Stimulated activated CD8-positive, alpha-beta memory T cell treated with anti-CD3 and anti-CD28 coated beads, Interleukin-7, amount 100 ng/mL, for 24 hours (primary cell): ENCODE data around the gene PNMT.
"Not testable (repeated sequence)": the region's sequence is repeated elsewhere in the genome, so short reads cannot be mapped to it uniquely, and the experiment has no call there.

Experiments used
- DNase-seq: peaks from one replicate; pipeline ENCODE4 v3.0.0-alpha.2; 2020; ENCODE audit warnings: low read depth

PNMT gene

DNA sequence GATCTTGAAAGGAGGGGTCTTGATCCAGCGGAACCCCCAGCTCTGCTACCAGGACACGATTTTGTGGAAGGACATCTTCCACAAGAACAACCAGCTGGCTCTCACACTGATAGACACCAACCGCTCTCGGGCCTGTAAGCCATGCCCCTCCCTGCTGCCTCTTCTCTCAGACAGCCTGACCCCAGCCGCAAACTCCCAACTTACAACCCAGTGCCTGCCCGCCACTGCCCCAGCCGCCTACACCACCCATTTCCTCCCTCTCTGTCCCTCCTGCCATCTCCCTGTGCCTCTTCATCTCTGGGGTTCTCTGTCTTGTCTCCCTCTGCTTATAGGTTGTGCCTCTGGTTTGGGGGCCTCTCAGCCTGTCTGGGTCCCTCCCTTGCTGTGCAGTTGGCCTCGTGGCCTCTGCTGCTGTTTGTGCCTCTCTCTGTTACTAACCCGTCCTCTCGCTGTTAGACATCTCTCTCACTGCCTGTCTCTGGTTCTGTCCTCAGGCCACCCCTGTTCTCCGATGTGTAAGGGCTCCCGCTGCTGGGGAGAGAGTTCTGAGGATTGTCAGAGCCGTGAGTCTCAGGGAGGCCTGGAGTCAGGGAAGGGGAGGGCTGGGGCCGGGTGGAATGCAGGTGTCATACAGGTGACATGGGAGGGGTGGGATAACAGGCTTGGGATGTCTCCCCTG is 41.2 kb downstream of the PNMT start:
- DNase-seq: no peak

GRCh38 chr17:39709998-39710964 is 42.0 kb downstream of the PNMT start:
- no peak for DNase-seq

GRCh38 chr17:39711071-39711470 is 42.8 kb downstream of the PNMT start:
- not testable (repeated sequence) for DNase-seq

DNA sequence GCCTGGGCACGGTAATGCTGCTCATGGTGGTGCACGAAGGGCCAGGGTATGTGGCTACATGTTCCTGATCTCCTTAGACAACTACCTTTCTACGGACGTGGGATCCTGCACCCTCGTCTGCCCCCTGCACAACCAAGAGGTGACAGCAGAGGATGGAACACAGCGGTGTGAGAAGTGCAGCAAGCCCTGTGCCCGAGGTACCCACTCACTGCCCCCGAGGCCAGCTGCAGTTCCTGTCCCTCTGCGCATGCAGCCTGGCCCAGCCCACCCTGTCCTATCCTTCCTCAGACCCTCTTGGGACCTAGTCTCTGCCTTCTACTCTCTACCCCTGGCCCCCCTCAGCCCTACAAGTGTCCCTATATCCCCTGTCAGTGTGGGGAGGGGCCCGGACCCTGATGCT is 43.6 kb downstream of the PNMT start:
- DNase-seq: no peak

- no peak for DNase-seq
These were observed 46.0 kb downstream of the PNMT start for GRCh38 chr17:39714234-39714633.

- no peak for DNase-seq
These were observed 47.3 kb downstream of the PNMT start for GRCh38 chr17:39715375-39716072.

DNA sequence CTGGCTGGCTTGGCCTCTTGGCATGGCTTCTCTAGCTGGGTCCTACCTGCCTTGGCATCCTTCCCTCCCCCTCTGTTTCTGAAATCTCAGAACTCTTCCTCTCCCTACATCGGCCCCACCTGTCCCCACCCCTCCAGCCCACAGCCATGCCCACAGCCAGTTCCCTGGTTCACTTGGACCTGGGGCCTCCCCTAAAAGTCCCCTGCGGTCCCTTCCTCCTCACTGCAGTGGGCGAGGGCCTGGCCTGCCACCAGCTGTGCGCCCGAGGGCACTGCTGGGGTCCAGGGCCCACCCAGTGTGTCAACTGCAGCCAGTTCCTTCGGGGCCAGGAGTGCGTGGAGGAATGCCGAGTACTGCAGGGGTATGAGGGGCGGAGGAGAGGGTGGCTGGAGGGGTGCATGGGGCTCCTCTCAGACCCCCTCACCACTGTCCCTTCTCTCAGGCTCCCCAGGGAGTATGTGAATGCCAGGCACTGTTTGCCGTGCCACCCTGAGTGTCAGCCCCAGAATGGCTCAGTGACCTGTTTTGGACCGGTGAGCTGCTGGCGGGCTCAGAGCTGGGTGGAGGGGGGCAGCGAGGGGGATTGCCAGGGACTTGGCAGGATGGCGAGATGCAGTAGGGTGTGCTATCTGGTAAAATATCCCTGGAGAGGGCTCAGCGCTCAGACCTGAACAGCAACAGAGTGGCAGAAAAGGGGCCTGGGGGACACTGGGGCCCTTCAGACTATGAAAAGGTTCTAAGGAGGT is 48.0 kb downstream of the PNMT start:
- DNase-seq: no peak

- DNase-seq: no peak
These were observed 48.8 kb downstream of the PNMT start for GRCh38 chr17:39716879-39717536.

- DNase-seq: no peak
These were observed 49.4 kb downstream of the PNMT start for GRCh38 chr17:39717660-39718059.

DNA sequence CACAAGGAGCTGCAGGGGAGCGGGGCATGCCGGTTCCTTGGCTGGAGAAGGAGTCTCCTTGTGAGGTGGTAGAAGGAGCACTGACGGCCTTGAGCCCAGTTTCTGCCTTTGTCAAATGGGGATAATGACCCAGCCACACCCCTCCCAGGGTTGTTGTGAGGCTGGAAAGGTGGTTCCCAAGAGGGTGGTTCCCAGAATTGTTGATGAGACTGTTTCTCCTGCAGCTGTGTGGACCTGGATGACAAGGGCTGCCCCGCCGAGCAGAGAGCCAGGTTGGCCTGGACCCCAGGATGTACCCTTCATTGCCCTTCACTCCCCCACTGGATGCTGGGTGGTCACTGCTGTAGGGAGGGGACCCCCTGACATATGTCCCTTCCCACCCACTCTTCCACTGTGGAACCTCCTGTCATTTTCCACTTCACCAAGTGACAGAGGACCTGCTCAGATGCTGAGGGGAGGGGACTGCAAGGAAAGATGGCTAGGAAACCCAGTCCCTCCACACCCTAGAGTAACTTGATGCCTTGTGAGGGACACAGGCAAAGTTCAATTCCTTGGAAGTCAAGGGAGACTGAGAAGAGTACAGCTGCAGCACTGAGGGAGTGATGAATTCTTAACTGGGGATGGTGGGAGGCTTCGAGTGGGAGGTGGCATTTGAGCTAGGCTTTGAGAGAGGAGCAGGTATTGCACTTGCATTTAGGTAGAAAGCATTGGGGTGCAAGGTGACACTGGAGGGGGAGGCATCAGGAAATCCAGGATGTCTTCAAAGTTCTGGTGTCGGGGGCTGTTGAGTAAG is 51.5 kb downstream of the PNMT start:
- DNase-seq: no peak
